ENCODE results near the gene MAP3K2.

MAP3K2 gene

DNA sequence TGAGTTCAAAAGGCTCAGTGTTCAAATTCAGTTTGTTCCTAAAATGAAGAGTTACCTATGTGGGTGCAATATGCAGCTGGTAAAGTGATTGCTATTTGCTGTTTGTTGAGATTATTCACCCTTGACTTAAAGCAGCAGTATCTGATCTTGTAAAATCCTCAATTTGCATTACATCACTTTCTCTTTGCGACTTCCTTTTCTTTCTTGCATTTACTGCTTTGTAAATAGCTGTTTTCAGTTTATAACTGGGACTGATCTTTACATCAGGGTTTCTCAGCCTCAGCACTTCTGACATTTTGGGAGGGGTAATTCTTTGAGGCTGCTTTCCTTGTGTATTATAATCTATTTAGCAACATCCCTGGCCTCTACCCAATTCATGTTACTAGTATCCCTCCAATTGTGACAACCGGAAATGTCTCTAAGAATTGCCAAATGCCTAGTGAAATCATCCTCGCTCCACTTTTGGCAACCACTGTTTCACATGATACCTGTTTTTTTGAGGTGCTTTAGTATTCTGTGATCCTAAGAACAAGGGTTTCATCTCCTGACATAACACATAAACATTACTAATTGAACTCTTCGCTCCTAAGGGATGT lies 81.7 kb downstream of the MAP3K2 start:
- TF ChIP-seq CTCF (IDR thresholded peaks at IDR 0.05) = no peak
- Mint-ChIP-seq H3K36me3 (ENCODE audit: low read depth) (peaks cover 17% of the 10 kb centered on the region), H3K27me3 (ENCODE audit: low read depth, poor library complexity) (no peaks in the 10 kb centered on the region), H3K27ac (no peak overlapping the region), H3K9me3 (no peaks in the 10 kb centered on the region), H3K4me3 (no peak overlapping the region), H3K4me1 (no peaks in the 10 kb centered on the region)
- DNase-seq = no peak

DNA sequence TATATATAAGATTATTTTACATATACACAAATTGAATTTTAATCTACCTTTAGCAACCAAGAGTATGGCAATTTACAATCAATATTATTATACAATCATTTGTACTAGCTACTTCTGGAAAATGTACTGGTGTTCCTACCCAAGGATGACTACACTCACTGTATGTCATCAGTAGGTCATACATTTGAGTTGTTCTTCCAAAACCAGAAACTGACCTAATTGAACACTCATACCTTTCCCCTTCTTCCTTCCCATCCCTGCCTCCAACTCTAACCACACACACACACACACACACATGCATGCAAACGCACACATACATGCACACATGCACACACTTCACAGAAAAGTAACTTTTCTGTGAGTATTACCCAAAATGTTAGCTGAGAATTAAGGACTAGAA lies 85.6 kb downstream of the MAP3K2 start:
- no peak for TF ChIP-seq CTCF (IDR thresholded peaks at IDR 0.05)
- Mint-ChIP-seq H3K27me3 (ENCODE audit: low read depth, poor library complexity) (no peaks in the 10 kb centered on the region), H3K4me3 (no peak overlapping the region), H3K36me3 (ENCODE audit: low read depth) (peaks cover 6% of the 10 kb centered on the region), H3K9me3 (no peaks in the 10 kb centered on the region), H3K27ac (no peak overlapping the region), H3K4me1 (no peaks in the 10 kb centered on the region)
- no peak for DNase-seq

DNA sequence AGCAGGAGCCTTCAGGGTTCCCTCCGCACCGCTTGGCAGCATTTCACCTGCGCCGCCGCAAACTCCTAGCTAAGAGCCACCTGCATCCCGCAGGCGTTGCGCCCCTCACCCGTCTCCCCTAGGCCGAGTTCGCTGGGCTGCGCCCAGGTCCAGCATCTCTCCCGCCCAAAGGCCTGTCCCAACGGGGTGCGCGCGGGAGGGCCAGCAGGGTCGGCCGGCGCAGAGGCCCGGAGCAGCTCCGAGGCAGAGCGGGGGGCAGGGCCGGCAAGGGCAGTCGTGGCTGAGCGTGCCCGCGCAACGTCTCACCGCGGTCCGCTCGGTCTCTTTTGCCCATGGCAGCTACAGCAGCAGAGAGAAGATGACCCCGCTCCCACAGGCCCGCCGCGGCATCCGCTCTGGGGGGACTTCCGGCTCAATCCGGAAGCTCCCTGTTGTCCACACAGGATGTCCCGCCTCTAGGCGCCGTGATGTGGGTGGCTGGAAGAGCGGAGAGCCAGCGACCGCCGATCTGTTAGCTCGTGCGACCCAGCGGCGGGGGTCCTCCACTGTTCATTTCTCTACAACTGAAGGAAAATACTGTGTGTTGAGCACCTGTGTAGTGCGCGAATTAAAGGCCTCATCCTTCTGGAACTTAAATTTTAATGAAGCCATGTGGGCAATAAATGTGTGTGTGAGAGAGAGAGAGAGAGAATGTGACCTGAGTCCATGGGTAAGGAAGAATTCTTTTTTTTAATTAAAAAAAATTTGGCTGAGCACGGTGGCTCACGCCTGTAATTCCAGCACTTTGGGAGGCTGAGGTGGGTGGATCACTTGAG lies 93.8 kb downstream of the MAP3K2 start, which contains the start of gene ERCC3:
Gene ERCC3 (minus strand): TSS at position 397 of the 815 bp plus-strand sequence. CDS start 63 bp downstream, at position 334.
- DNase-seq = peak; percentile 86
- peak within 1 kb of the TSS; percentile 99 for H3K27ac Mint-ChIP-seq
- peaks cover 32% of the 10 kb centered on the region for H3K36me3 Mint-ChIP-seq (ENCODE audit: low read depth)
- no peaks in the 10 kb centered on the region for H3K27me3 Mint-ChIP-seq (ENCODE audit: low read depth, poor library complexity)
- peaks cover 25% of the 10 kb centered on the region for H3K4me1 Mint-ChIP-seq
- H3K4me3 Mint-ChIP-seq = peak within 1 kb of the TSS; percentile 100
- no peak for TF ChIP-seq CTCF (IDR thresholded peaks at IDR 0.05)
- peaks cover 3% of the 10 kb centered on the region for H3K9me3 Mint-ChIP-seq

DNA sequence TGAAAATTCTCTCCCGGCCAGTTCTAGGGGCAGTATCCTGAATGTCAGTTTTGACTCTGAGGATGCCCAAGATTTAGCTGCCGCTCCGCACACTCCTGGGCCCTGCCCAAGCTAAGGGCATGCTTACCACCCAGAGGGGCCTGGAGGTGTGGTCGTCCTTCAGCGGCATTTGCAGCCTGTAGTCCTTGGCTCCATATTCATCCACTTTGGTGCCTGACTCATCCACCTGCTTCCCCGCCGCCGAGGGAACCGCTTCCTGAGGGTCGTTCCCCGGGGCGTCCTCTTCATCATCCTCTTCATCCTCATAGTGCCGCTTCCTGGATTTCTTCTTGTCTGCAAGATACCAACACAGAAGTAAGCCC lies 94.4 kb downstream of the MAP3K2 start:
- DNase-seq = peak; percentile 10
- Mint-ChIP-seq H3K27ac (peak overlapping the region; percentile 67), H3K9me3 (peaks cover 3% of the 10 kb centered on the region), H3K4me1 (peaks cover 25% of the 10 kb centered on the region), H3K4me3 (peak overlapping the region; percentile 100), H3K27me3 (ENCODE audit: low read depth, poor library complexity) (no peaks in the 10 kb centered on the region), H3K36me3 (ENCODE audit: low read depth) (peaks cover 38% of the 10 kb centered on the region)
- TF ChIP-seq CTCF (IDR thresholded peaks at IDR 0.05) = no peak

DNA sequence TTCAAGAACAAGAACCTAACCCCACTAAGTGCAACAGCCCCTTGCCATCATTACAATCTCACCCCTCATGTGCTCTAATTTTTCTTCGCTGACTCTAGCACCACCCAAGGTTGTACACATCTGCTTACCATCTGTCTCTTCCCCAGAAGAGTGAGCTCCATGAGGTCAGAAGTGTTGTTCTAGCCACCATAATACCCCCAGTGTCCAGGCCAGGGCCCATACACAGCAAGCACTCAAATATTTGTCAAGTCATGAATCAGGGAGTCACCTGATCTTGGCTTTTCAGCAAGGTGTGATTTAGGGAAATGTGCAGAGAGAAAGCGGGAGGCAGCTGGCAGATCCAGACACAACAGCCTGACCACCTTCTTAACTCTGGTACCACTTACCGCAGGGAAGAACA lies 99.5 kb downstream of the MAP3K2 start:
- Mint-ChIP-seq H3K9me3 (peaks cover 20% of the 10 kb centered on the region), H3K36me3 (ENCODE audit: low read depth) (peaks cover 87% of the 10 kb centered on the region), H3K27me3 (ENCODE audit: low read depth, poor library complexity) (no peaks in the 10 kb centered on the region), H3K4me3 (no peak overlapping the region), H3K27ac (peak overlapping the region; percentile 3), H3K4me1 (peaks cover 10% of the 10 kb centered on the region)
- no peak for DNase-seq
- TF ChIP-seq CTCF (IDR thresholded peaks at IDR 0.05) = no peak
